HS-5 (cell line): ENCODE results near the gene CDH3.

Experiments
- DNase-seq: peaks from one replicate; pipeline ENCODE4 v3.0.0-alpha.2; 2012; ENCODE audit warnings: low read depth

CDH3 gene

DNA sequence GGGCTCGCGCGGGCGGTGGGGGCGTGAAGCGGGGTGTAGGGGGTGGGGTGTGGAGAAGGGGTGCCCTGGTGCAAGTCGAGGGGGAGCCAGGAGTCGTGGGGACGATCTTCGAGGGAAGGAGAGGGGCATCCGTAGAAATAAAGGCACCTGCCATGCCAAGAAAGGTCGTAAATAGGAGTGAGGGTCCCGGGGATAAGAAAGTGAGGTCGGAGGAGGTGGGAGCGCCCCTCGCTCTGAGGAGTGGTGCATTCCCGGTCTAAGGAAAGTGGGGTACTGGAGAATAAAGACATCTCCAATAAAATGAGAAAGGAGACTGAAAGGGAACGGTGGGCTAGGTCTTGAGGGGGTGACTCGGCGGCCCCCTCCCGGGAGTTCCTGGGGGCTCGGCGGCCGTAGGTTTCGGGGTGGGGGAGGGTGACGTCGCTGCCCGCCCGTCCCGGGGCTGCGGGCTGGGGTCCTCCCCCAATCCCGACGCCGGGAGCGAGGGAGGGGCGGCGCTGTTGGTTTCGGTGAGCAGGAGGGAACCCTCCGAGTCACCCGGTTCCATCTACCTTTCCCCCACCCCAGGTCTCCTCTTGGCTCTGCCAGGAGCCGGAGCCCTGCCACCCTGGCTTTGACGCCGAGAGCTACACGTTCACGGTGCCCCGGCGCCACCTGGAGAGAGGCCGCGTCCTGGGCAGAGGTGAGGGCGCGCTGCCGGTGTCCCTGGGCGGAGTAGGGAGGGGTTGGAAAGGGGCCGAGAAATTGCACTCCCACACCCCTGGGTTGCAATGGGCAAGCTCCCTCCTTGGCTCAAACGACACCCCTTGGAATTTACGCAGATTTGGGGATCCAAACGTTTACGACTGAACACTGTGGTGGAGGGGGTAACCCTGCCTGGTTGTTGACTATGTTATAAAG is 92.9 kb downstream of the CDH3 start:
- no peak for DNase-seq

DNA sequence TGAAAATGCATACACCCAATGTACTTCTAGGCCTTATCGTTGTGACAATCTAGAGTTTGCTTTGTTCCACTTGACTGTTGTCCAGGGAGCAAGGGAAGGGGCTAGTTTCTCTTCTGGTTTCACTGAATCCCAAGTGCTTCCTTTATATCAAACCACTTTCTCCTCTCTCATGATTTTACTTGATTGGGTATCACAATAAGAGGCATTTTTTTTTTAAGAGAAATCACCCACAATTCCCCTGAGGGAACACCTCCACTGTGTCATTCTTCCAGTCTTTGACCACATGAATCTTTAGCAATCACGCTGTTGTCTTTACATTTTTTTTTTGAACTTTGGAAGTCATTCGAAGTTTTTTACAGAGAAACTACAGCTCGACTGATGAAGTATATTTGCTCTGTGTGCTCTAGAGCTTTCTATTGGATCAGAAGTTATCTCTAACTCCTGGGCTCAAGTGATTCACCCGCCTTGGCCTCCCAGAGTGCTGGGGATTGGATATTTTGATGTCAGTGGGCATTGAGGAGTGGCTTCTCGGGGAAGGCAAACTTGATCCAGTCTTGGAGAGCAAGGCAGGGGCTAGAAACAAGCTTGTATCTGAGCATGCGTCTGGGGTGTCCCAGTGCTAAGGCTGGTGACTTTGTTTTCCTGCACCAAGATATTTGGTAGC is 95.0 kb downstream of the CDH3 start:
- DNase-seq, result no peak

DNA sequence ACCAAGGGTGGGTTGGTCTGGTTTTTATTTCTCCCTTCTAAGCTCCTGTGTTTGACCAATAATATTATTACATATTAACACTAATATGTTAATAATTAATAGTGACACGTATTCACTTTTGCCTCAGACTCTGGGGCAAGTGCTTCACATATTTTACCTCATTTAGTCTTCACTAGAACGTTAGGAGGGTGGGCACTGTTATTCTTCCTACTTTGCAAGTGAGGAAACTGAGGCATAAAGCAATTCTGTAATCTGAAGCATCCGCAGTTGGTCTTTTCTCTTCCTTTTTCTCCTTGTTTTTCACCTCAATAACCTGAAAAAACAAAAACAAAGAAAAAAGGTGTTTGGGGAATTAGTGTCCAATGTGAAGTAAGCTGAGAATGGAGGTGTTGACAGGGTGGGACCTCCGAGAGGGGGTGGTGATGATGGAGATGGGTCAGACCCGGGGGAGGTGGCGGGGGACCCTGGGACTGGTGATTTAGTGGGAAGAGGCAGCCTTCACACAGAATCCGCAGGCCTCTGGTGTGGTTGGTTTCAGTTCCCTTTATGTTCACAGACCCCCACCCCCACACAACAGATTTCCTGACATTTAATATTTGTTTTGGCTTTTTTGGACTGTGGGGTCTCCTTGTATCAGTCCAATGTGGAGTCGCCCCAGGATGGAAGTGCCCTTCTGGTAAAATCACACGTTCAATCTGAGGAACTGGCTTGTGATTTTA is 95.7 kb downstream of the CDH3 start:
- no peak for DNase-seq

DNA sequence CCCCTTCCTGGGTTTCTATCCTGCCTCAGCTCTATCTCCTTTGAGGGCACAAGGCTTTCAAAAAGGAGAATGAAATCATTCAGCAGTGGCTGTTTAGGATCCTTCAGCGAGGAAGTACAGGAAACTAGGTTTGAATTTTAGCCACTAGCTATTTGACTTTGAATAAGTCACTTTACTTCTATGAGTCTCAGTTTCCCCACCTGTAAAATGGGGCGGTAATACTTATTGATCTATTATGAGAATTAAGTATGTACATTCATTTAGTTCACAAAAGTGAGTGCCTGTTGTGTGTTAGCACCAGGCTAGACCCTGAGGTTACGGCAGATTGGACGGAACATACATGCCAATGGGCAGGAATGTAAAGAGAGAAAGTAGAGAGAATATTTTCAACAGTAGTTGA is 98.6 kb downstream of the CDH3 start:
- DNase-seq, result no peak

DNA sequence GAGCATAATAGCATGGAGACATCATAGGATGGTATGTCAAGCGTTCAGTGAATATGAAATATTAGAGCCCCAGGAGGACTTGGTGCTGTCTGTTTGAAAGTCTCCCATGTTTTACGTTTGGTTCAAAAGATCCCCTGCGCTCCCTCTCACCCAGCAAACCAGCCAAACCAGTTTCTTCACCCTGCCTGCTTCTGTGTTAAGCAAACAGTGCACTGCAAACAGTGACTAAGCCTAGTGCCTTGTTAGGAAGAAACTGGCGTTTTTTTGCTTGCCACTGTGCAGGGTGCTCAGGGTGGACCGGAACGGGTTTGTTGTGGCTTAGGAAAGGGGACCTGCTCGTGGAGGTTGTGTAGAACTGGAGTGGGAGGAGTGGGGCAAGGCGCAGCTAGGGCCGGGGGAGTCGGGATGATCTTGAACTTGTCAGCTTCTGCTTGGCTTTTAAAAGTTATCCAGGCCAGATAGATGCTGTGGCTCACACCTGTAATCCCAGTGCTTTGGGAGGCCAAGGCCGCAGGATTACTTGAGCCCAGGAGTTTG is 99.7 kb downstream of the CDH3 start:
- no peak for DNase-seq

DNA sequence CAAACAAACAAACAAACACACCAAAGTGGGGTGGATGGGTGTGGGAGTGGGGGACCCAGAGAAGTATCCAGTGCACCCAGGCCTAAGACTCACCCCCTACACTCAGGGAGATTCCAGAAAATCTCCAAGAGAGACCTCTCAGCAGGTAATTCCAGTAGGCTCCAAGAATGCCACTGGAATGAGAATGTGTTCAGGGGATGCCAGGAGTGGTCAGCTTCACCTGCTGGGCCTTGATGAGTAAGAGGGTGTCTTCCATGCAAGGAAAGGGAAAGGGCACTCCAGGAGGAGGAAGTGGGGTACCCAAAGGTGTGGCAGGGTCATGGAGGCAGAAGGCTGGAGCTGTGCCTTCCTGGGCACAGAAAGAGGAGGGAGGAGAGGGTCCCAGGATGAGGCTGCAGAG is 101.8 kb downstream of the CDH3 start:
- no peak for DNase-seq

DNA sequence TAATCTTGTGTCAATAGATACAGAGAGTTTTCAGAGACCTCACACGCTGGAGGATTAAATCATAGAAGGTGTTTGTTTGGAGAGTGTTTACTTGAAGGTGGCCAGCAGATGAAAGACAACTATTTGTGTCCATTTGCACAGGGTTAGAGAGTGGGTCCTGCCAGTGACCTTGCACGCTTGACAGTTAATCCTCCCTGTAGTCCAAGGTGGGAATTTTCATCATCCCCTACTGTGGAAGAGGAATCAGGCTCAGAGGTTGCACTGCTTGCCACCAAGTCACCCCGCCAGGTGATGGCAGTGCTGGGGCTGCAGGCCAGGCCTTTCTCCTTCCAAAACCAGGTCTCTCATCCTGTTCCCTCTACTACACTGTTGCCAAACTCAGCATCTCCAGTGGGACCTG is 104.3 kb downstream of the CDH3 start:
- DNase-seq, result no peak
